ENCODE data around the gene ID2. TPM values are rescaled to one million over a fixed set of nuclear protein-coding genes. Genes with fewer than 3 reads are reported as not detected.

ID2 gene
- total and polyA plus RNA-seq, 2 of the 13 experiments (the other 11 are each of a cell fraction or from before 2014, with no cell fraction given), result 214 to 719 TPM

DNA sequence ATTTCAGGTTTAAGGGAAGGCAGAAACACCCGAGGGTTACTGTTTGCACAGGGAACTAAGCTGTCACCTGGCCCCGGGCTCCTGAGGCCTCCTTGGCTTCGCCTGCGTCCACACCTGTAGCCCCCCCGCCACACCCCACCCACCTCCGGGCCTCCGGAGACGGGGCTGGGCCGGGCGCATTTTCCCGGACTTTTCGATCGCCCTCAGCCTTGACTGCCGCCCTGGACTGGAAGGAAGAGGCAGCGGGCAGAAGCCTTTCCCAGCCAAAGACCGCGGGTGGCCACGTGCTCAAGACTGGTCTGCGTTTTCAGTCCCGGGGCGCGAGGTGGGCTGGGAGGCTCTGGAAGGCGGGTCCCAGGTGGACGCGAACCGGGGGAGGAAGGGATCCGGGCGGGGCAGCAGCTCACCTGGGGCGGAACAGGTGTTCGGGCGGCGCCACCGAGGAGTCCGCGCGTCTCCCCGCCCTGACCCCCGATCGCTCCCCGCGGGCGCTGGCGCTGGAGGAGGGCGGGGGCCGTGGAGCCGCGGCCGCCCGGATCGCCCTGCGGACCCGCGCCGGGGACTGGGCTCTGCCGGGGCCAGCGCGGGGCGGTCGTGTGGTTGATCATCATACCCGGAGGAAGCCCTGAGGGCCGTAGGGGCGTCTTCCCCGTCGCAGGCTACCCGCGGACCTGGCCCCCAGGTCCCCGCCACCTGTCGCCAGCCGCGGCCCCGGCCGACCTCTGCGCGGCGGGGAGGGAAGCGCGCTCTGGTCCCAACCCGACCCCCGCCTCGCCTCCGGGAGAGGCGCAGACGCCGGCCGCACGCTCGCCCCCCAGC is 3.2 kb downstream of the ID2 start (continued):
- TF ChIP-seq FOXP4 (CRISPR knock-in tag; IDR thresholded peaks at IDR 0.05), result peak; percentile 57; the same call in 1 of the 2 replicates
- TF ChIP-seq HNRNPL (IDR thresholded peaks at IDR 0.05; ENCODE audit: low read depth, low read length), result peak; percentile 64; the same call in 1 of the 2 replicates
- TF ChIP-seq, protein P1, sequence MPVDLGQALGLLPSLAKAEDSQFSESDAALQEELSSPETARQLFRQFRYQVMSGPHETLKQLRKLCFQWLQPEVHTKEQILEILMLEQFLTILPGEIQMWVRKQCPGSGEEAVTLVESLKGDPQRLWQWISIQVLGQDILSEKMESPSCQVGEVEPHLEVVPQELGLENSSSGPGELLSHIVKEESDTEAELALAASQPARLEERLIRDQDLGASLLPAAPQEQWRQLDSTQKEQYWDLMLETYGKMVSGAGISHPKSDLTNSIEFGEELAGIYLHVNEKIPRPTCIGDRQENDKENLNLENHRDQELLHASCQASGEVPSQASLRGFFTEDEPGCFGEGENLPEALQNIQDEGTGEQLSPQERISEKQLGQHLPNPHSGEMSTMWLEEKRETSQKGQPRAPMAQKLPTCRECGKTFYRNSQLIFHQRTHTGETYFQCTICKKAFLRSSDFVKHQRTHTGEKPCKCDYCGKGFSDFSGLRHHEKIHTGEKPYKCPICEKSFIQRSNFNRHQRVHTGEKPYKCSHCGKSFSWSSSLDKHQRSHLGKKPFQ (CRISPR knock-in tag; IDR thresholded peaks at IDR 0.05; ENCODE audit: insufficient replicate concordance), result peak; percentile 68
- no peak for TF ChIP-seq TFAP4 (IDR thresholded peaks at IDR 0.05; ENCODE audit: borderline replicate concordance, low read depth)
- TF ChIP-seq, protein P2, sequence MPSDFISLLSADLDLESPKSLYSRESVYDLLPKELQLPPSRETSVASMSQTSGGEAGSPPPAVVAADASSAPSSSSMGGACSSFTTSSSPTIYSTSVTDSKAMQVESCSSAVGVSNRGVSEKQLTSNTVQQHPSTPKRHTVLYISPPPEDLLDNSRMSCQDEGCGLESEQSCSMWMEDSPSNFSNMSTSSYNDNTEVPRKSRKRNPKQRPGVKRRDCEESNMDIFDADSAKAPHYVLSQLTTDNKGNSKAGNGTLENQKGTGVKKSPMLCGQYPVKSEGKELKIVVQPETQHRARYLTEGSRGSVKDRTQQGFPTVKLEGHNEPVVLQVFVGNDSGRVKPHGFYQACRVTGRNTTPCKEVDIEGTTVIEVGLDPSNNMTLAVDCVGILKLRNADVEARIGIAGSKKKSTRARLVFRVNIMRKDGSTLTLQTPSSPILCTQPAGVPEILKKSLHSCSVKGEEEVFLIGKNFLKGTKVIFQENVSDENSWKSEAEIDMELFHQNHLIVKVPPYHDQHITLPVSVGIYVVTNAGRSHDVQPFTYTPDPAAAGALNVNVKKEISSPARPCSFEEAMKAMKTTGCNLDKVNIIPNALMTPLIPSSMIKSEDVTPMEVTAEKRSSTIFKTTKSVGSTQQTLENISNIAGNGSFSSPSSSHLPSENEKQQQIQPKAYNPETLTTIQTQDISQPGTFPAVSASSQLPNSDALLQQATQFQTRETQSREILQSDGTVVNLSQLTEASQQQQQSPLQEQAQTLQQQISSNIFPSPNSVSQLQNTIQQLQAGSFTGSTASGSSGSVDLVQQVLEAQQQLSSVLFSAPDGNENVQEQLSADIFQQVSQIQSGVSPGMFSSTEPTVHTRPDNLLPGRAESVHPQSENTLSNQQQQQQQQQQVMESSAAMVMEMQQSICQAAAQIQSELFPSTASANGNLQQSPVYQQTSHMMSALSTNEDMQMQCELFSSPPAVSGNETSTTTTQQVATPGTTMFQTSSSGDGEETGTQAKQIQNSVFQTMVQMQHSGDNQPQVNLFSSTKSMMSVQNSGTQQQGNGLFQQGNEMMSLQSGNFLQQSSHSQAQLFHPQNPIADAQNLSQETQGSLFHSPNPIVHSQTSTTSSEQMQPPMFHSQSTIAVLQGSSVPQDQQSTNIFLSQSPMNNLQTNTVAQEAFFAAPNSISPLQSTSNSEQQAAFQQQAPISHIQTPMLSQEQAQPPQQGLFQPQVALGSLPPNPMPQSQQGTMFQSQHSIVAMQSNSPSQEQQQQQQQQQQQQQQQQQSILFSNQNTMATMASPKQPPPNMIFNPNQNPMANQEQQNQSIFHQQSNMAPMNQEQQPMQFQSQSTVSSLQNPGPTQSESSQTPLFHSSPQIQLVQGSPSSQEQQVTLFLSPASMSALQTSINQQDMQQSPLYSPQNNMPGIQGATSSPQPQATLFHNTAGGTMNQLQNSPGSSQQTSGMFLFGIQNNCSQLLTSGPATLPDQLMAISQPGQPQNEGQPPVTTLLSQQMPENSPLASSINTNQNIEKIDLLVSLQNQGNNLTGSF (CRISPR knock-in tag; IDR thresholded peaks at IDR 0.05), result peak; percentile 52; the same call in 1 of the 2 replicates
- TF ChIP-seq RERE (CRISPR knock-in tag; IDR thresholded peaks at IDR 0.05; ENCODE audit: low read depth), result no peak
- TF ChIP-seq ZNF747 (CRISPR knock-in tag; IDR thresholded peaks at IDR 0.05; ENCODE audit: borderline replicate concordance), result peak; percentile 60; the same call in 1 of the 2 replicates
- TF ChIP-seq U2AF1 (optimal IDR thresholded peaks at IDR 0.05; ENCODE audit: low read depth, low read length), result no peak
- TF ChIP-seq ZSCAN30 (CRISPR knock-in tag; IDR thresholded peaks at IDR 0.05), result peak; percentile 73; the same call in 1 of the 2 replicates
- TF ChIP-seq RFX3 (CRISPR knock-in tag; IDR thresholded peaks at IDR 0.05), result no peak
- TF ChIP-seq NFYB (CRISPR knock-in tag; IDR thresholded peaks at IDR 0.05), result peak; percentile 19; the same call in 1 of the 2 replicates

All from HepG2 (cell line).